Small intestine (tissue), 7 donors: ENCODE measurements around the gene TIFAB. TPM values are rescaled to one million over a fixed set of nuclear protein-coding genes. Genes with fewer than 3 reads are reported as not detected.

Source experiments
- DNase-seq, 2 donors: peaks; one replicate each; pipeline versions ENCODE4 v3.0.0 to v3.0.0-alpha.2; 2013
- FAIRE-seq: peaks from 2 replicates; lab custom pipeline; 2012; peaks lifted over from hg19 to GRCh38; lab: Jason Lieb, UNC
- H3K27ac ChIP-seq, 3 donors: one replicate each; pipeline ENCODE4 v1.5.1; 2013; ENCODE audit warnings: low read length in 2 of 3, mild to moderate bottlenecking in 2 of 3, control low read depth in 1 of 3, inconsistent platforms in 1 of 3, low read depth in 1 of 3, moderate library complexity in 1 of 3
- H3K27me3 ChIP-seq, 3 donors: one replicate each; pipeline ENCODE4 v1.6.1; 2013; ENCODE audit warnings: low read length in 3 of 3, inconsistent platforms in 1 of 3; ENCODE audit not compliant: control insufficient read depth in 3 of 3, insufficient read depth in 3 of 3
- H3K36me3 ChIP-seq, 3 donors: one replicate each; pipeline ENCODE4 v1.6.1; 2013; ENCODE audit warnings: low read length in 3 of 3, inconsistent platforms in 1 of 3, low read depth in 1 of 3, mild to moderate bottlenecking in 1 of 3, moderate library complexity in 1 of 3; ENCODE audit not compliant: control insufficient read depth in 3 of 3, insufficient read depth in 2 of 3
- H3K4me1 ChIP-seq, 3 donors: one replicate each; pipeline ENCODE4 v1.6.1; 2013; ENCODE audit warnings: low read length in 2 of 3, inconsistent platforms in 1 of 3, low read depth in 1 of 3, mild to moderate bottlenecking in 1 of 3, moderate library complexity in 1 of 3; ENCODE audit not compliant: control insufficient read depth in 3 of 3, insufficient read depth in 2 of 3
- H3K4me3 ChIP-seq, 3 donors: one replicate each; pipeline ENCODE4 v1.5.1; 2013; ENCODE audit warnings: low read length in 3 of 3, control low read depth in 1 of 3, inconsistent platforms in 1 of 3, low read depth in 1 of 3, mild to moderate bottlenecking in 1 of 3, moderate library complexity in 1 of 3
- H3K9me3 ChIP-seq, 2 donors: one replicate each; pipeline ENCODE4 v1.6.1; 2013; ENCODE audit warnings: low read depth in 1 of 2, low read length in 1 of 2; ENCODE audit not compliant: control insufficient read depth in 2 of 2, insufficient read depth in 1 of 2
- WGBS, 3 donors: extraction: QIAGEN DNeasy Blood & Tissue Kit; methylation state at CpG; one replicate each; pipeline ENCODE4 v1.1.7; 2013; 5-methylcytosine and 5-hydroxymethylcytosine counted together
- polyA plus RNA-seq, 4 donors: library from polyadenylated mRNA; stranded (reverse) in 3 of 4; unstranded in 1 of 4; fragments of 200-250 nt in 3 of 4; fragments of 120-200 nt in 1 of 4; gene quantifications; one replicate each; pipeline versions ENCODE4 v1.2.1 to v1.2.3, GENCODE V29; 2013
- donor health status: healthy with polysubstance abuse.
- donor health status: control.
- donor health status: control.
- donor health status: Bipolar disorder and iron deficiency.
- donor health status: healthy.

The TIFAB gene
- polyA plus RNA-seq, 4 donors: 0.07 to 1.4 (median 0.27) TPM; not detected in 1

GRCh38 chr5:135486131-135487036 lies 34.2 kb upstream of the TIFAB start:
- no peak for DNase-seq
- Histone ChIP-seq H3K4me1 (peaks cover 0 to 17% (median 0%) of the 10 kb centered on the region in 3 donors), H3K27me3 (peaks cover 0 to 75% (median 34%) of the 10 kb centered on the region in 3 donors), H3K4me3 (no peak overlapping the region), H3K36me3 (no peaks in the 10 kb centered on the region), H3K9me3 (no peaks in the 10 kb centered on the region), H3K27ac (no peak overlapping the region)
- no peak for FAIRE-seq
- WGBS, 3 donors: 24 to 68% (median 41%) methylated on average over 13 of the region's 13 CpGs

DNA sequence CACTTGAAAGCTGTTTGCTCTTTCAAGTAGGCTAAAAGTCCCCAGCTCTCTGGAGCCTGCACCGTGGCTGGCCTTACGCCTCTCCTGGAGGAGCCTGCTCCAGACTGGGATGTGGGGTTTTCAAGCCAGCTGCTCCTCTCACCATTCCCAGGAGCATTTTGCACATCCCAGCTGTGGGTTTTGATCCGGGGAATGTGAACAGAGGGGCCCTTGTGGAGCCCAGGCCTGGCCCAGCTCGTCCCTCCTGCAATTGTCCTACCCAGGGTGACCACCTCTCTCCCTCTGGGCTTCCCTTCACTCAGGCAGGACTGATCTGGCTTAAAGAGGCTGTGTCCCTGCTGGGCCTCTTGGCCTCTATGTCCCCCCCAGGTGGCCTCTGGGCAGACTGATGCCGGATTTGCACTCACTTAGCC lies 32.5 kb upstream of the TIFAB start:
- peaks cover 0 to 69% (median 23%) of the 10 kb centered on the region in 3 donors for H3K27me3 ChIP-seq
- WGBS, 3 donors: 71 to 82% (median 81%) methylated on average over 5 of the region's 5 CpGs

GRCh38 chr5:135483254-135483653 lies 31.1 kb upstream of the TIFAB start:
- H3K27me3 ChIP-seq: peaks cover 0 to 64% (median 17%) of the 10 kb centered on the region in 3 donors
- 75 to 79% (median 76%) methylated on average over 1 of the region's 1 CpG for WGBS, 3 donors
- H3K4me1 ChIP-seq: no peaks in the 10 kb centered on the region
- H3K9me3 ChIP-seq: no peaks in the 10 kb centered on the region
- no peak overlapping the region for H3K4me3 ChIP-seq
- DNase-seq (no peak), FAIRE-seq (no peak)
- H3K27ac ChIP-seq: no peak overlapping the region
- no peaks in the 10 kb centered on the region for H3K36me3 ChIP-seq

More for the DNA sequence above, 32.5 kb upstream of the TIFAB start:
- H3K36me3 ChIP-seq: no peaks in the 10 kb centered on the region
- peaks cover 0 to 10% (median 0%) of the 10 kb centered on the region in 3 donors for H3K4me1 ChIP-seq
- H3K9me3 ChIP-seq: no peaks in the 10 kb centered on the region
- no peak overlapping the region for H3K4me3 ChIP-seq
- DNase-seq: no peak
- FAIRE-seq: no peak
- no peak overlapping the region for H3K27ac ChIP-seq

DNA sequence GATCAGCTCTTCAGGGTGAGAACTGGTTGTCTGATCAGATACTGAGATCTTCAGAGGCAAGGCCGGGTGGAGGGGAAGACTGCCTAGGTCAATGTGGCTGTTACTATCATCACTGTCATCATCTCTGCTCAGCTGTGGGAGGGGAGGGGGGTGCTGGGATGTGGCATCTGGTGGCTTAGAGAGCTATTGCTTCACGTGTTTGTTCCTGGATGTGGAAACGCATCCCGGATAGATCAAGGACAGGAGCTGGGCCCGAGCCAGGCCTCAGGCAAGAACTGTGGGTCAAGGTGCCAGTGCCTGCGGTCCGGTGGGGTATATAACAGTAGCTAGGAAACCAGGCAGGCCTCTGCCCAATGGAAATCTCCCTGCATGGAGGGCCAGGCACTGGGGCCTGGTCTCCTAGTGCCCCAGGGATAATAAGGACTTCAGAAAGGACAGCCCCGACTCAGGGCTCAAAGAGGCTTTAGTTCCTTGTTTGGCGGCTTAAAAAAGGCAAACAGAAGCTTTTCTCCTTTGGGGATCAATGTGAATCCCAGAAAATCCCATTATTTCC lies 30.3 kb upstream of the TIFAB start:
- peaks cover 0 to 63% (median 11%) of the 10 kb centered on the region in 3 donors for H3K27me3 ChIP-seq
- WGBS, 3 donors: 65 to 75% (median 66%) methylated on average over 9 of the region's 9 CpGs
- no peaks in the 10 kb centered on the region for H3K4me1 ChIP-seq
- DNase-seq: no peak
- no peaks in the 10 kb centered on the region for H3K9me3 ChIP-seq
- no peak for FAIRE-seq
- H3K4me3 ChIP-seq: no peak overlapping the region
- no peaks in the 10 kb centered on the region for H3K36me3 ChIP-seq
- no peak overlapping the region for H3K27ac ChIP-seq

- no peaks in the 10 kb centered on the region for H3K4me1 ChIP-seq
- no peaks in the 10 kb centered on the region for H3K36me3 ChIP-seq
- no peak overlapping the region for H3K4me3 ChIP-seq
- peaks cover 0 to 61% (median 6%) of the 10 kb centered on the region in 3 donors for H3K27me3 ChIP-seq
- no peak overlapping the region for H3K27ac ChIP-seq
- H3K9me3 ChIP-seq: no peaks in the 10 kb centered on the region
- no peak for DNase-seq
- 89 to 95% (median 95%) methylated on average over 4 of the region's 4 CpGs for WGBS, 3 donors
- FAIRE-seq: no peak
Observed at GRCh38 chr5:135481909-135482311, 29.8 kb upstream of the TIFAB start.

GRCh38 chr5:135481387-135481786 lies 29.2 kb upstream of the TIFAB start:
- 52 to 68% (median 57%) methylated on average over 5 of the region's 5 CpGs for WGBS, 3 donors
- FAIRE-seq (no peak), DNase-seq (no peak)
- Histone ChIP-seq H3K27ac (no peak overlapping the region), H3K4me3 (no peak overlapping the region), H3K4me1 (no peaks in the 10 kb centered on the region), H3K27me3 (peaks cover 0 to 61% (median 3%) of the 10 kb centered on the region in 3 donors), H3K9me3 (no peaks in the 10 kb centered on the region), H3K36me3 (no peaks in the 10 kb centered on the region)

GRCh38 chr5:135480511-135480910 lies 28.4 kb upstream of the TIFAB start:
- Histone ChIP-seq H3K27ac (no peak overlapping the region), H3K27me3 (peaks cover 0 to 55% (median 0%) of the 10 kb centered on the region in 3 donors), H3K9me3 (no peaks in the 10 kb centered on the region), H3K36me3 (no peaks in the 10 kb centered on the region), H3K4me3 (no peak overlapping the region), H3K4me1 (no peaks in the 10 kb centered on the region)
- 79 to 90% (median 88%) methylated on average over 5 of the region's 5 CpGs for WGBS, 3 donors
- FAIRE-seq (no peak), DNase-seq (no peak)

DNA sequence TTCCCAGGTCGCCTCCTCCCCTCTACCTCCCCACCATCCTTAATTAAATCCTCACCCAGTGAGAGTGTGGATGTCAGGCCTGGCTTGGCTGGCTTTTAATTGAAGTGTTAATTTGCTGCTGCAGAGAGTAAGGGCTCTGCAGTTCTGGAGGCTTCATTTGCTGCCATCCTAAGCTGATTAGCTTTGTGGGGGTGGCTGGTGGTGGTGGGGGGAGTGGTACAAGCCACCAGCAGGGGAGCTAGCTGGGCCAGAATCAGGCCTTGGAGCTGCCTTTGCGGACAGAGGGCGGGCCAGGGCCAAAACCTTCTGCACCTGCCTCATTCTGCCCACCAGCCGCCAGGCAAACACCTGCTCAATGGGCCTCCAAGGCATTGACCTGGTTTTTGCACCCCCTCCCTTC lies 26.8 kb upstream of the TIFAB start:
- Histone ChIP-seq H3K4me3 (no peak overlapping the region), H3K4me1 (no peaks in the 10 kb centered on the region), H3K9me3 (no peaks in the 10 kb centered on the region), H3K27me3 (peaks cover 0 to 53% (median 0%) of the 10 kb centered on the region in 3 donors), H3K36me3 (no peaks in the 10 kb centered on the region), H3K27ac (no peak overlapping the region)
- no peak for DNase-seq
- no peak for FAIRE-seq
- 78 to 89% (median 85%) methylated on average over 3 to 4 of the region's 4 CpGs for WGBS, 3 donors
